Breast epithelium (tissue), 4 donors: Measurements from ENCODE around the gene FAM78A. TPM values are rescaled to one million over a fixed set of nuclear protein-coding genes. Genes with fewer than 3 reads are reported as not detected.

Experiments used
- DNase-seq, 2 donors: peaks; one replicate each; pipeline ENCODE4 v3.0.0-alpha.2; 2019; ENCODE audit warnings: low spot score in 2 of 2
- H3K27ac ChIP-seq, 2 donors: fragments of 200-600 bp; sonication (generic) in 1 of 2; one replicate each; pipeline ENCODE4 v1.5.1; 2016 to 2019; ENCODE audit warnings: mild to moderate bottlenecking in 1 of 2
- H3K27me3 ChIP-seq, 2 donors: fragments of 200-600 bp; sonication (generic) in 1 of 2; one replicate each; pipeline versions ENCODE4 v1.5.1 to v1.6.0; 2017 to 2019; ENCODE audit warnings: control low read depth in 1 of 2, mild to moderate bottlenecking in 1 of 2
- H3K36me3 ChIP-seq: fragments of 200-600 bp; one replicate; pipeline ENCODE4 v1.5.1; 2019
- H3K4me1 ChIP-seq, 2 donors: fragments of 200-600 bp; sonication (generic); one replicate each; pipeline ENCODE4 v1.5.1; 2016 to 2019; ENCODE audit warnings: control low read depth in 1 of 2
- H3K4me3 ChIP-seq, 3 donors: fragments of 200-600 bp; sonication (generic); 1 replicate in 2 of 3; 2 replicates in 1 of 3; pipeline ENCODE4 v1.5.1; 2016 to 2019; ENCODE audit warnings: mild to moderate bottlenecking in 3 of 3, moderate library complexity in 2 of 3
- H3K9me3 ChIP-seq, 2 donors: fragments of 200-600 bp; sonication (generic) in 1 of 2; one replicate each; pipeline ENCODE4 v1.5.1; 2016 to 2019; ENCODE audit warnings: control low read depth in 1 of 2
- CTCF ChIP-seq, 3 donors: fragments of 450-650 bp; IDR thresholded peaks; one replicate each; pipeline ENCODE4 v1.5.1; 2016 to 2017; ENCODE audit warnings: antibody characterized with exemption in 3 of 3, mild to moderate bottlenecking in 3 of 3, moderate library complexity in 3 of 3
- POLR2A ChIP-seq: fragments of 450-650 bp; IDR thresholded peaks from one replicate; pipeline ENCODE4 v1.6.1; 2016; ENCODE audit warnings: antibody characterized with exemption, mild to moderate bottlenecking, moderate library complexity
- POLR2AphosphoS5 ChIP-seq, 3 donors: sonication (generic); formaldehyde crosslinking; IDR thresholded peaks; one replicate each; pipeline ENCODE4 v1.6.1; 2017; ENCODE audit warnings: antibody characterized with exemption in 3 of 3
- intact Hi-C: fragments of 100-400 bp; cut with DNase I; formaldehyde crosslinking; loops from one replicate; pipeline ENCODE4 v1.15.1; 2023; ENCODE audit warnings: low total_unique reads
- total RNA-seq, 3 donors: library from RNA; depleted of rRNA; stranded (reverse); fragments of >200 nt; gene quantifications; one replicate each; pipeline ENCODE4 v1.1.0, GENCODE V29; 2016

FAM78A gene
- total RNA-seq, 3 donors from 2014 or later: 1.6 to 3.7 (median 2.5) TPM

DNA sequence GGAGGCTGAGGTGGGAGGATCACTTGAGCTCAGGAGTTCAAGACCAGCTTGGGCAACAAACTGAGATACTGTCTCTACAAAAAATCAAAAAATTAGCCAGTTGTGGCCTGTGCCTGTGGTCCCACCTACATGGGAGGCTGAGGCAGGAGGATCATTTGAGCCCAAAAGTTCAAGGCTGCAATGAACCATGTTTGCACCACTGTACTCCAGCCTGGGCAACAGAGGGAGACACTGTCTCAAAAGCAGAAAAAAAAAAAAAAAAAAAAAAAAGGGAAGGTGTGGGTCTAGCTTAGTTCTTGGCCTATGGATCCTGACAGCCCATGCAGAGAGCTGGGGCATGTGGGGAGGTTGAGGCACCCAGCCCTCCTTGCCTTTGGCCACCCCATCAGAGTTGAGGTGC lies 24.1 kb upstream of the FAM78A start:
- no peak for TF ChIP-seq POLR2AphosphoS5 (IDR thresholded peaks at IDR 0.05)
- TF ChIP-seq POLR2A: no peak
- no peak for TF ChIP-seq CTCF (IDR thresholded peaks at IDR 0.05)
- intact Hi-C loops: no loop called here
- no peak overlapping the region for H3K27ac ChIP-seq
- no peaks in the 10 kb centered on the region for H3K36me3 ChIP-seq
- H3K27me3 ChIP-seq: no peaks in the 10 kb centered on the region
- DNase-seq: no peak
- no peaks in the 10 kb centered on the region for H3K4me1 ChIP-seq
- H3K9me3 ChIP-seq: no peaks in the 10 kb centered on the region
- H3K4me3 ChIP-seq: no peak overlapping the region

DNA sequence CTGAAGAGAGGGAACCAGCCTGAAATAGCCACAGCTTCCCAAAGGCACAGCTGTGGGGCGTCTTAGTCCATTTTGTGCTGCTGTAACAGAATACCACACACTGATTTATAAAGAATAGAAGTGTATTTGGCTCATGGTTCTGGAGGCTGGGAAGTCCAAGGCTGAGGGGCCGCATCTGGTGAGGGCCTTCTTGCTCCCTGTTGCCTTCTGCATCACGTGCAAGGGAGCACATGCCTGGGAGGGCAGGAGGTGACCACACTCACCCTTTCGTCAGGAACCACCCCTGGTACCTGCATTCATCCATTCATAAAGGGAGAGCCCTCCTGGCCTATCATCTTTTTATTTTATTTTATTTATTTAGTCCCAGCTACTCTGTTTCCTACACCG lies 23.6 kb upstream of the FAM78A start:
- TF ChIP-seq POLR2A (no peak), POLR2AphosphoS5 (IDR thresholded peaks at IDR 0.05) (no peak), CTCF (IDR thresholded peaks at IDR 0.05) (no peak)

GRCh38 chr9:131299346-131299960 lies 23.1 kb upstream of the FAM78A start:
- Histone ChIP-seq H3K4me3 (no peak overlapping the region), H3K4me1 (no peaks in the 10 kb centered on the region), H3K36me3 (no peaks in the 10 kb centered on the region), H3K27me3 (no peaks in the 10 kb centered on the region), H3K9me3 (no peaks in the 10 kb centered on the region), H3K27ac (no peak overlapping the region)
- TF ChIP-seq CTCF (IDR thresholded peaks at IDR 0.05) (no peak), POLR2A (no peak), POLR2AphosphoS5 (IDR thresholded peaks at IDR 0.05) (no peak)
- intact Hi-C loops: no loop called here
- no peak for DNase-seq

More for the DNA sequence above, 23.6 kb upstream of the FAM78A start:
- no peak overlapping the region for H3K27ac ChIP-seq
- no peaks in the 10 kb centered on the region for H3K9me3 ChIP-seq
- DNase-seq: no peak
- H3K4me1 ChIP-seq: no peaks in the 10 kb centered on the region
- no peak overlapping the region for H3K4me3 ChIP-seq
- intact Hi-C loops: no loop called here
- H3K27me3 ChIP-seq: no peaks in the 10 kb centered on the region
- no peaks in the 10 kb centered on the region for H3K36me3 ChIP-seq

GRCh38 chr9:131298816-131299215 lies 22.5 kb upstream of the FAM78A start:
- no peaks in the 10 kb centered on the region for H3K36me3 ChIP-seq
- no peaks in the 10 kb centered on the region for H3K27me3 ChIP-seq
- no peak for TF ChIP-seq POLR2A
- TF ChIP-seq CTCF (IDR thresholded peaks at IDR 0.05): no peak
- TF ChIP-seq POLR2AphosphoS5 (IDR thresholded peaks at IDR 0.05): no peak
- H3K9me3 ChIP-seq: no peaks in the 10 kb centered on the region
- no peak for DNase-seq
- H3K4me1 ChIP-seq: no peaks in the 10 kb centered on the region
- intact Hi-C loops: no loop called here
- no peak overlapping the region for H3K4me3 ChIP-seq
- no peak overlapping the region for H3K27ac ChIP-seq

DNA sequence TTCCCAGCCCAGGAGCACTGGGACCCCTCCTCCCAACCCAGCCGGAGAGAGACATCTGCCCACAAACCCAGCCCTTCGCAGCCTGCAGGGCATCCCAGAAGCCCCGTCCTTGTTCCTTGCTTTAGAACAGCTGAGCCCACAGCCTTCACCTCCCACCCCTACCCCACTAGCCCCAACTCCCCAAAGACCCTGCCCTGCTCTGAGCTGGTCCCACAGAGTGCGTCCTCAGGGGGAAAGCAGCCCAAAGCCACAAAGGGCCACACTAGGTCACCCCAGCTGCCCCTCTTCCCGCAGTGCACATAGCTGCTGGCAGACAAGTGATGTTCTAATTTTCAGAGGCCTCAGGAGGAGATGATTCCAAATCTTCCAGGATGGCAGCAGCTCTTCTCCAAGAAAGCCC lies 22.0 kb upstream of the FAM78A start:
- TF ChIP-seq POLR2A: no peak
- TF ChIP-seq POLR2AphosphoS5 (IDR thresholded peaks at IDR 0.05): no peak
- TF ChIP-seq CTCF (IDR thresholded peaks at IDR 0.05): no peak
- no peaks in the 10 kb centered on the region for H3K36me3 ChIP-seq
- intact Hi-C loops: no loop called here
- no peak overlapping the region for H3K27ac ChIP-seq
- no peak overlapping the region for H3K4me3 ChIP-seq
- no peaks in the 10 kb centered on the region for H3K4me1 ChIP-seq
- H3K27me3 ChIP-seq: no peaks in the 10 kb centered on the region
- no peaks in the 10 kb centered on the region for H3K9me3 ChIP-seq
- no peak for DNase-seq
